Measurements from ENCODE around the gene PCYT2. TPM values are rescaled to one million over a fixed set of nuclear protein-coding genes. Genes with fewer than 3 reads are reported as not detected.

The PCYT2 gene
- total RNA-seq, 1 donor from 2014 or later, result 93.2 TPM

- DNase-seq (ENCODE audit: low spot score, unreplicated experiment), result peak; percentile 65
- Mint-ChIP-seq H3K27ac (peak overlapping the region; percentile 89), H3K9me3 (ENCODE audit: low read depth) (no peaks in the 10 kb centered on the region), H3K27me3 (no peaks in the 10 kb centered on the region), H3K36me3 (ENCODE audit: insufficient read depth) (peaks cover 3% of the 10 kb centered on the region), H3K4me3 (ENCODE audit: low read depth) (peak overlapping the region; percentile 79), H3K4me1 (ENCODE audit: low read depth) (peaks cover 5% of the 10 kb centered on the region)
- TF ChIP-seq CTCF (IDR thresholded peaks at IDR 0.05; ENCODE audit: unreplicated experiment), result peak; percentile 97
Measured at GRCh38 chr17:81869221-81870130, 41.7 kb downstream of the PCYT2 start.

- TF ChIP-seq CTCF (IDR thresholded peaks at IDR 0.05; ENCODE audit: unreplicated experiment), result no peak
- H3K27me3 Mint-ChIP-seq, result no peaks in the 10 kb centered on the region
- H3K4me1 Mint-ChIP-seq (ENCODE audit: low read depth), result peaks cover 5% of the 10 kb centered on the region
- H3K9me3 Mint-ChIP-seq (ENCODE audit: low read depth), result no peaks in the 10 kb centered on the region
- H3K4me3 Mint-ChIP-seq (ENCODE audit: low read depth), result no peak overlapping the region
- peaks cover 3% of the 10 kb centered on the region for H3K36me3 Mint-ChIP-seq (ENCODE audit: insufficient read depth)
- H3K27ac Mint-ChIP-seq, result peak overlapping the region; percentile 33
- DNase-seq (ENCODE audit: low spot score, unreplicated experiment), result no peak
Measured at GRCh38 chr17:81868674-81869220, 42.5 kb downstream of the PCYT2 start.

GRCh38 chr17:81867991-81868673 lies 43.1 kb downstream of the PCYT2 start:
- Mint-ChIP-seq H3K36me3 (ENCODE audit: insufficient read depth) (peaks cover 3% of the 10 kb centered on the region), H3K4me3 (ENCODE audit: low read depth) (no peak overlapping the region), H3K27ac (no peak overlapping the region), H3K4me1 (ENCODE audit: low read depth) (peaks cover 8% of the 10 kb centered on the region), H3K9me3 (ENCODE audit: low read depth) (no peaks in the 10 kb centered on the region), H3K27me3 (no peaks in the 10 kb centered on the region)
- DNase-seq (ENCODE audit: low spot score, unreplicated experiment), result no peak
- no peak for TF ChIP-seq CTCF (IDR thresholded peaks at IDR 0.05; ENCODE audit: unreplicated experiment)

- H3K4me3 Mint-ChIP-seq (ENCODE audit: low read depth), result no peak overlapping the region
Measured at GRCh38 chr17:81867170-81867990, 43.8 kb downstream of the PCYT2 start.

More at GRCh38 chr17:81867170-81867990, 43.8 kb downstream of the PCYT2 start:
- TF ChIP-seq CTCF (IDR thresholded peaks at IDR 0.05; ENCODE audit: unreplicated experiment), result no peak
- DNase-seq (ENCODE audit: low spot score, unreplicated experiment), result no peak
- Mint-ChIP-seq H3K9me3 (ENCODE audit: low read depth) (no peaks in the 10 kb centered on the region), H3K27me3 (no peaks in the 10 kb centered on the region), H3K4me1 (ENCODE audit: low read depth) (peaks cover 12% of the 10 kb centered on the region), H3K27ac (no peak overlapping the region), H3K36me3 (ENCODE audit: insufficient read depth) (peaks cover 6% of the 10 kb centered on the region)
